Prostate gland (tissue), 2 donors: ENCODE data around the gene RCOR3.

ENCODE experiments used
- CTCF ChIP-seq, 4 experiments: fragments of 200-600 bp in 2 of 4; fragments of 450-650 bp in 2 of 4; sonication (generic) in 2 of 4; IDR thresholded peaks; 1 replicate in 3 of 4; 2 replicates in 1 of 4; pipeline ENCODE4 v1.5.1; 2016 to 2019; ENCODE audit warnings: antibody characterized with exemption in 4 of 4, mild to moderate bottlenecking in 2 of 4, moderate library complexity in 2 of 4
- POLR2A ChIP-seq: fragments of 450-650 bp; IDR thresholded peaks from one replicate; pipeline ENCODE4 v1.6.1; 2016; ENCODE audit warnings: antibody characterized with exemption, mild to moderate bottlenecking
- POLR2AphosphoS5 ChIP-seq: sonication (generic); formaldehyde crosslinking; IDR thresholded peaks from one replicate; pipeline ENCODE4 v1.6.1; 2017; ENCODE audit warnings: antibody characterized with exemption

DNA sequence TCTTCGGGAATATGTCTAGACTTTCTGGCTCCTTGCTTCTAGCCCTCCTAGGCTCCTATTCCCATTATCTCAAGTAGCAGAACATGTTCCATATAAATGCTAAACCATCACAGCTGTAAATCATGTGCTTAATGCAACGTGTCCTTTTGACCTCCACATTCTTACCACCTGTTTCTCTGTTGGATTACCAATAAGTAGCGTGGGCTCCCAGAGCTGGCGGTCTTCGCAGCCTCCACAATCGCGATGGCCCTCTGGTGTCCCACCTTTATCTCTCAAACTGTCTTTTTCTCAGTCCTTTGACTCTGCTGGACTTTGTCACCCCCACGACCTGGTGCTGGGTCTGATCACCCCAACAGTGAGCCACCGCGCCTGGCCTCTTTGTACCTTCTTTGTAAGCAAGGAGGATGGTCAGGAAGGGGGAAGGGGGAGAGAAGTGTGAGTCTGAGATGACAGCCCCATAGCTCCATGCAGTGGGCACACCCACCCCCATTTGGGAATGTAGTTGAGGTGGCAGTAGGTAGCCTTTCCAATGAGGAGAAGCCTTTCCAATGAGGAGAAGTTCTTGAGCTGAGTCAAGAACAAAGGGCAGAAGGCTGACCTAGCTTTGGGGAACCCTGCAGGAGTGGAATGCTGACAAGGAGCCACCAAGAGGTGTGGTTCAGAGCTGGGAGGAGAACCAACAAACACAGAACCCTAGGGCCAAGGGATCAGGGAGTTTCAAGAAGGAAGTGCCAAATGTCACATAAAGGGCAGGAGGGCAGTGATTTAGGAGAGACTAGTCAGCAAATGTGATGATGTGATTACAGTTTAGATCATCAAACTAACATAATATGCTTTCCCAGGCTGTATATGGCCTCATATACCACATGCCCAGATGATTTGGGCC, 81.7 kb downstream of the RCOR3 start:
- TF ChIP-seq CTCF (IDR thresholded peaks at IDR 0.05) (no peak), POLR2A (no peak), POLR2AphosphoS5 (no peak)
